ENCODE data around the gene ITIH6.

The ITIH6 gene

GRCh38 chrX:54817220-54817820 is 19.3 kb upstream of the ITIH6 start:
- H3K4me3 ChIP-seq (replicated peaks in 1 of 2; ENCODE audit: low read depth in 2 of 2, low read length in 2 of 2) = no peak overlapping the region
- DNase-seq (ENCODE audit: low read depth in 2 of 2) = peak in 1 of 2 donors; percentile 4

DNA sequence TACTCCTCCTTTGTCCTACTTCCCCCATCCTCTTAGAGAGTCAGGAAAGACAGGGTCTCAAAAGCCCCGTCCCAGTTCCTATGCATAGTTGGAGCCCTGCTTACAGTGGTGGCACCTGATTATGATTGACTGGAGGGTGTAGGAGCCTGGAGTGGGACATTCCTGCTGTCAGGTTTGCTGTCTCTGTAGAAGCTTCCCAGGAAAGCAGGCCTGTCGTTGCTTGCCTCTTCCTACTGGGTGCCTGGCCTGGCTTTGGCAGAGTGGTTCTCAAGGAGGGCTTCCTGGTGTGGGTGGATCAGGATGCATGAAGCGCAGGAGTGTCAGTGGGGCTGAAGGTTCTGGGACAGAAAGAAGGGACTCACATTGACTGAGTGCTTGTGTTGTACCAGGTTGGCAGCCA is 14.3 kb upstream of the ITIH6 start:
- DNase-seq (ENCODE audit: low read depth in 2 of 2) = no peak
- no peak overlapping the region for H3K4me3 ChIP-seq (replicated peaks in 1 of 2; ENCODE audit: low read depth in 2 of 2, low read length in 2 of 2)
- TF ChIP-seq, protein P1, sequence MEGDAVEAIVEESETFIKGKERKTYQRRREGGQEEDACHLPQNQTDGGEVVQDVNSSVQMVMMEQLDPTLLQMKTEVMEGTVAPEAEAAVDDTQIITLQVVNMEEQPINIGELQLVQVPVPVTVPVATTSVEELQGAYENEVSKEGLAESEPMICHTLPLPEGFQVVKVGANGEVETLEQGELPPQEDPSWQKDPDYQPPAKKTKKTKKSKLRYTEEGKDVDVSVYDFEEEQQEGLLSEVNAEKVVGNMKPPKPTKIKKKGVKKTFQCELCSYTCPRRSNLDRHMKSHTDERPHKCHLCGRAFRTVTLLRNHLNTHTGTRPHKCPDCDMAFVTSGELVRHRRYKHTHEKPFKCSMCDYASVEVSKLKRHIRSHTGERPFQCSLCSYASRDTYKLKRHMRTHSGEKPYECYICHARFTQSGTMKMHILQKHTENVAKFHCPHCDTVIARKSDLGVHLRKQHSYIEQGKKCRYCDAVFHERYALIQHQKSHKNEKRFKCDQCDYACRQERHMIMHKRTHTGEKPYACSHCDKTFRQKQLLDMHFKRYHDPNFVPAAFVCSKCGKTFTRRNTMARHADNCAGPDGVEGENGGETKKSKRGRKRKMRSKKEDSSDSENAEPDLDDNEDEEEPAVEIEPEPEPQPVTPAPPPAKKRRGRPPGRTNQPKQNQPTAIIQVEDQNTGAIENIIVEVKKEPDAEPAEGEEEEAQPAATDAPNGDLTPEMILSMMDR (IDR thresholded peaks at IDR 0.05; ENCODE audit: low read depth, low read length) = no peak

More at GRCh38 chrX:54817220-54817820, 19.3 kb upstream of the ITIH6 start:
- TF ChIP-seq, protein P1 (IDR thresholded peaks at IDR 0.05; ENCODE audit: low read depth, low read length) = no peak

DNA sequence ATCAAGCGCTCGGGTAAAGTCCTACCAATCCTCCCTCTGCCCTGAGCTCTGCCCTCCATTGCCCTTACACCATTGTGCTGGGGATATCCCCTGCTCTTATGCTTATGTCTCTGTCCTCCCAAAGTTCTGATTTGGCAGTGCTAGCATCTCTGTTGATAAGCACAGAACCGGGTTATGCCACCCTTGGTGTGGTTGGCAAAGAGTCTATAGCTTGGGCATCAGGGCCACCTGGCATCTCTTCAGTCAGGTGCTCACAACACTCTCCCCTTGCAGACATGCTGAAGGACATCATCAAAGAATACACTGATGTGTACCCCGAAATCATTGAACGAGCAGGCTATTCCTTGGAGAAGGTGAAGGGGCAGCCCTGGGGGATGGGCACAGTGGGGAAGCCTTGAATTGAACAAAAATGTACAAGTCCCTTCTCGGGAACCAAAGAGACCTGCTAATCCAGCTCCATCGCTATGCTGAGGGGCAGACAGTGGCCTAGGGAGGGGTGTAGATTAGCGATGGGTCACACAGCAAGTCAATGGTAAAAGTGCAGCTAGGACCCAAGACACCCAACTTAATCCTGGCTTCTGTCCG is 13.3 kb upstream of the ITIH6 start:
- DNase-seq (ENCODE audit: low read depth in 2 of 2) = no peak
- H3K4me3 ChIP-seq (replicated peaks in 1 of 2; ENCODE audit: low read depth in 2 of 2, low read length in 2 of 2) = no peak overlapping the region
- TF ChIP-seq, protein P1 (IDR thresholded peaks at IDR 0.05; ENCODE audit: low read depth, low read length) = no peak

DNA sequence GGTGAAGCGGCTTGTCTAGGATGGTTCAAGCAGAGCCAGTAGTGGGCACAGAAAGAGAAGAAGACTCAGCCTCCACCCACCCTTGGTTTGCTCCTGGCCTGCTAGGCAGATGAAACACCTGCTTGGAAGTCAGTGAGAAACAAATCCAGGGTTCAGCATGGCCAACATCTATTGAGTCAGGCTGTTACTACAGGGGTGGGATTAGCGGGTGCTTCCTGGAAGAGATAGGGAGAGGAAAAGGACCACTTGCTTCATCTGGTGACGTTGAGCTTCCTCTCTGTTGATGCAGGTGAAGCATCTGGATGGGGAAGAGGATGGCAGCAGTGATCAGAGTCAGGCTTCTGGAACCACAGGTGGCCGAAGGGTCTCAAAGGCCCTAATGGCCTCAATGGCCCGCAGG is 12.5 kb upstream of the ITIH6 start:
- peak overlapping the region in 1 of 2 donors; percentile 72 for H3K4me3 ChIP-seq (replicated peaks in 1 of 2; ENCODE audit: low read depth in 2 of 2, low read length in 2 of 2)
- TF ChIP-seq, protein P1 (IDR thresholded peaks at IDR 0.05; ENCODE audit: low read depth, low read length) = no peak
- DNase-seq (ENCODE audit: low read depth in 2 of 2) = no peak

- TF ChIP-seq, protein P1 (IDR thresholded peaks at IDR 0.05; ENCODE audit: low read depth, low read length) = no peak
- peak; percentile 97 to 98 for DNase-seq (ENCODE audit: low read depth in 2 of 2)
- H3K4me3 ChIP-seq (replicated peaks in 1 of 2; ENCODE audit: low read depth in 2 of 2, low read length in 2 of 2) = peak overlapping the region; percentile 67 to 72
These were observed 10.8 kb upstream of the ITIH6 start for GRCh38 chrX:54808605-54809483.

- DNase-seq (ENCODE audit: low read depth in 2 of 2) = no peak
- H3K4me3 ChIP-seq (replicated peaks in 1 of 2; ENCODE audit: low read depth in 2 of 2, low read length in 2 of 2) = peak overlapping the region; percentile 67 to 72
- TF ChIP-seq, protein P1 (IDR thresholded peaks at IDR 0.05; ENCODE audit: low read depth, low read length) = no peak
These were observed 10.1 kb upstream of the ITIH6 start for GRCh38 chrX:54808109-54808604.
